Activated T-helper 1 cell treated with anti-CD3 and anti-CD28 coated beads, Interleukin-2, amount 50 U/mL, for 16 hours (primary cell): ENCODE results near the gene SND1.
"Not testable (repeated sequence)": the region's sequence is repeated elsewhere in the genome, so short reads cannot be mapped to it uniquely, and the experiment has no call there.

Experiments
- DNase-seq, 2 donors: peaks; one replicate each; pipeline ENCODE4 v3.0.0-alpha.2; 2020; ENCODE audit warnings: low read depth in 1 of 2, low spot score in 1 of 2

SND1 gene

GRCh38 chr7:127652333-127653248 is 597 bp downstream of the SND1 start:
- no peak for DNase-seq

DNA sequence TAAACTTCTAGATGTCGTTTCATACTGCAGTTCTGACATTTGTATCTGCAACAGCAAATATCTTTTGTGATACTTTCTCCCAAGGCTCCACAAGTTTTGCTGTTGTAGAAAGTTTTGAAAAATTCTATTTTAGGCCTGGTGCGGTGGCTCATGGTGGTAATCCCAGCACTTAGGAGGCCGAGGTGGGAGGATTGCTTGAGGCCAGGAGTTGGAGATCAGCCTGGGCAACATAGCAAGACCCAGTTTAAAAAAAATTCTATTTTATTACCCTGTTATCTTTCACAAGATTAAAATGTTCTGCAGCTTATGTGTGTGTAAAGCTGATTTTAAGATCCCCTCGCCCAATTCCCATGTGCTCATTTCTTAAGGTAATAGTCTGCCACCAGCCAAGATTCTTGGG is 1.4 kb downstream of the SND1 start:
- DNase-seq, result no peak

DNA sequence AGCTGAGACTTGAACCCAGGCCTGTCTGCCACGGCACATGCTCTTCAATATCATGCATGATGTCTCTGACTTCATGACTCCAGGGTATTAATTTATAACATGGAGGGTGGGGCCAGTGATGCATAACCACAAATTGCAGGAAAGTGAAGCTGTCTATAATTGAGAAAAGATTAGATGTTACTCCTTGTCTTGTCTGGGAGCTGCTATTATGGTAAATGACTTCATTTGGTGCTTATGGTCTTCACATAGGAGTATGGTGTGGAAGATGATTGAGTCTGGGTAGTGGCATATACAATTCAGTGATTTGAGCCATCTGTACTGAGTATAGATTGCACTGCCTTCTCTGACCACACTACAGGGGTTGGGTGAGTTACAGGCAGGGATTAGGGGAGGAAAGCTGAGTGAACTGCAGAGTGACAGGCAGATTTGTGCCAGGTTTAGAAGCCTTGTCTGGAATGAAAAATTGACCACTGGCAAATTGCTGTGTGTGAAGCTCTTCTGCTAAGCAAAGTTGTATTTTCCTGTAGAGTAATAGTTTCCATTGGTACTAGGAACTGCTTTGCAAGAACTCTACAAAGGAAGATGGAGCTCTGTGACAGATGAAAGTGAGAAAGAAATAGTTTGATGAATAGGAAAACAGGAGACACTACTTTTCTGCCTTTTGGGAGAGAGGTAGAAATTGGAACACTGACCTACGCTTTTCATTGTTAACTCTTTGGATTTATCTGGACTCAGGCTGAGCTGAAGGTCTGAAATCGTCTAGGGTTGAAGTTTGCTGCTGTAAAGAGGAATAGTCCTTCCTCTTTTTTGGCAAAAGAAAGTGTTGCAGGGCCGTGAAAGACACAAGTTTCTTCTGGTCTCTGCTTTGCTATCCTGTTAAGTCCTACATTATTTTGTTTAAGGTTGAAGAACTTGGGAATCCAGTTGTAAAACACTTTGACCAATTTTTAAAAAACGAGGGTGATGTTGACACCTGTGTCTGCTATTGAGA is 2.7 kb downstream of the SND1 start:
- no peak for DNase-seq

DNA sequence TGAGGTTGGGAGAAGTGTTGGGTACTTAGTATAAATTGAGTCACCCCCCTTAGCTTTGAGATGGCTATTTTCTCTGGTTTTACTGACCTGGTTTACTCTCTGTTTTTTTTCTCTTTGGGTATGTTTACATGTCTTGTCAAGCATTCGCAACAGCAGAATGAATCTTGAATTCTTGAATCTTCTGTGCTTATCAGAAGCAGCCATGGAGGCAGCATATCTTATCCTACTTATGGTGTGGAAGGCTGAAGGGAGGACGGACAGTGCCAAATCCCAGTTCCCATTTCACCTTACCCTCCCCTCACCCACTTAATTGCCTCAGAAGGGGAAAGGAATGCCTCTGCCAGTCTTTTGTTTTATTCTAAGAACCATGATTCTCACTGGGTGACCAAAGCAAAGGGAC is 3.7 kb downstream of the SND1 start:
- no peak for DNase-seq

GRCh38 chr7:127657500-127657899 is 5.5 kb downstream of the SND1 start:
- DNase-seq, result no peak

- no peak for DNase-seq
Measured at GRCh38 chr7:127658970-127659630, 7.1 kb downstream of the SND1 start.

DNA sequence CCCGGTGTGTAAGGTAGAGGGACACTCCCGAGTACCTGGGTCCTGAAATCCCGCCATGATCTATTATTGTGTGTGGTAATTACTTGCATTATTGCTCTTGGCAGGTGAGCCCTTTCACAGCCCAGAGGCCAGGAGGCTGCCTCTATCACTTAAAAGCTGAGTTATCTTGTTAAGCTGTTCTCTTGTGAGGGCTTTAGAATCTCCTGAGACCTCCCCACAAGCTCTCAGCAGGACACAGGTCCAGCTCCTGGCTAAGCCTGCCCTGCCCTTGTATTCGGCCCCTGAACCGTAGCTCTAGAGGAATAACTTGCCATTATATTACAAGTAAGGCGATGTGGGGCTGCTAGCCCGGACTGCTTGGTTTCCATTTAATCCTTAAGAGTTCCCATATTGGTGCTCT is 13.9 kb downstream of the SND1 start:
- DNase-seq, result no peak

DNA sequence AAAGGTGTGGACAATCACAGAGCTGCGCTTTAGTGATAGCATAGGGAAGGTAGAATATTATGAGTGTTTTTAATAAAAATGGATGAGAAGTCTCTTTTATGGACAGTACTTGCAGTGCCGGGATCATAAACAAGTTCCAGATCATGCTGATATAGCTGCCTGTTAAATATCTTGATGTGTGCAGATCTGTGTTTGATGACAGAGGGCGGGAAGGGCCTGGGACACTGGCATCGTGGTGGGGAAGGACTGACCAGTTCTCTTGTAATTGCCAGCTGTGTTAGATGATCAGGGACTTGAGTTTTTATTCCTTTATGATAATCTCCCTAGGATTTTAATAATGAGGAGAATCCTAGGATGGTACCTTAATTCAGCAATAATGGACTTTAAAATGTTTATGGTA is 14.6 kb downstream of the SND1 start:
- DNase-seq, result no peak

GRCh38 chr7:127667017-127667670 is 15.2 kb downstream of the SND1 start:
- DNase-seq, result no peak

DNA sequence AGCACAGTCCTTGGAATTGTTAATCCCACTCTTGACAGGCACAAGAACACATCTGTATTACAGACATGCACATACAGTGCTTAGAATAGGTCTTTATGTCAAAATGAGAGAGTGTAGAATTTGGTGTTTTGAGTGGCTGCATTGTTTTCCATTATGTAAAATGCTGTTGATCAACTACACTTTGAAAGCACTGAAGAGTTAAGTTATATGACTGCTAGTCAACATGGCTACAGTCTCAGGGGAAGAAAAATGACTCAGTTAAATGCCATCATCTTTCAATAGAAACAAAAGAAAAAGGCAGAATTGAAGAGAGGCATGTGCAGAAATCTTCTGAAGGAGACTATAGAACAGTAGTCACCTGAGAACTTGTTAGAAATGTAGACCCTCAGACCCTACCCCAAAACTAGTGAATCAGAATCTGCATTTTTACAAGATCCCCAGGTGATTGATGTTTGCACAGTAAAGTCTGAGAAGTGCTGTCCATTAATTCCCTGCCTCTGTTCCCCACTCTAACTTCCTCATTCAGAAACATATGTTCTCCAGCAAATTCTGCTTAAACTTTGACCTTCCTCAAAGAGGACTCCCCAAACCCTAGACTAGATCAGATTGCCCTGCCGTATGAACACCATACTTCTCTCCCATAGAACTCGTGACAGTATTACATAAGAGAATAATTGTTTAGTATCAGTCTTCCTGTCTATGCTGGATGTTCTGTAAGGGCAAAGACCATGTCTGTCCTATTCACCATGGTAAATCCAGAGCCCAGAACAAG is 16.0 kb downstream of the SND1 start:
- no peak for DNase-seq

DNA sequence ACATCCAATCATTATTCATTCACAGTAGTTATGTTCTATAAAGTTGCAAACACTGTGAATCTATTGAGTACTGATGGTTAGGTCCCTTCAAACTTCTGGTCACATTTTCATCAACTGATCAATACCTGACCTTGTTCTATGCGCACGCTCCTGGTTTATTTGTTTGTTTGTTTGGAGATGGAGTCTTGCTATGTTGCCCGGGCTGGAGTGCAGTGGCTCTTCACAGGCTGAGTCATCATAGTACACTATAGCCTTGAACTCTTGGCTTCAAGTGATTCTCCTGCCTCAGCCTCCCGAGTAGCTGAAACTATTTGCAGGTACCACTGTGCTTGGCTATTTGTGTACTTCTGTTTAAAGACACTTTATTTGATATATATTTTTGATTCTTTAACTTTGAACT is 19.3 kb downstream of the SND1 start:
- DNase-seq, result no peak

DNA sequence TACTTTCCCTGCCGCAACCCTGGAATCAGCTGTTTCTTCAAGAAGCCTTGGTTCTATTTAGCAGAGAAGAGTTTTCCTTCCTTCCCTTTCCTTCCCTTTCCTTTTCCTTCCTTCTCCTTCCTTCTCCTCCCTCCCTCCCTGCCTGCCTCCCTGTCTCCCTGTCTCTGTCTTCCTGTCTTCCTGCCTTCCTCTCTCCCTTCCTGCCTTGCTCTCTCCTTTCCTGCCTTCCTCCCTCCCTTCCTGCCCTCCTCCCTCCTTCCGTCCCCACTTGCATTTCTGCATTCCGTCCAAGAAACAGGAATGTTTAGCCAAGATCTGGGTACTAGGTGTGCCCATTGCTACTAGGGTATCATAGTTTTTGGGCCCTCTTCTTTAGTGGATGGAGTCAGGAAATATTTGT is 21.9 kb downstream of the SND1 start:
- no peak for DNase-seq

DNA sequence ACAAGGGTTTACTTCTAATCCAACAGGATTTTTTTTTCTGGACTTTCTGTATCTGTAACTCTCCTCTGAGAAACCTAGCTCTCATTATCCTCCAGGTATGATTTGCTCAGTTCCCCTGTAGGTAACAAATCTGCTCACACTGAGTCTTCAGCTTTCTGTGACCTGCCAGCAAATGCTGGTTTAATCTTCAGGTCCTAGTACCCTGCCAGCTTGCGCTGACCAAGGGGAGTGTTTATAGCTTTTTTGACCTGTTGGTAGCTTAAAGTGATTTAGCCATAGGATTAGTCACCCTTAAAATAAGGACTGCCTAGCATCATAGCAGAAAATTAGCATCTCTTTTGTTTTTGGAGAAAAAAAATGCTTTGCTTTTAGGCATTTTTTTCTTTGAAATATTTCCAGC is 22.4 kb downstream of the SND1 start:
- DNase-seq, result no peak

GRCh38 chr7:127674923-127675322 is 22.9 kb downstream of the SND1 start:
- DNase-seq, result not testable (repeated sequence)

GRCh38 chr7:127675721-127676120 is 23.7 kb downstream of the SND1 start:
- DNase-seq, result no peak

- DNase-seq, result no peak
Measured at GRCh38 chr7:127677433-127678230, 25.6 kb downstream of the SND1 start.

DNA sequence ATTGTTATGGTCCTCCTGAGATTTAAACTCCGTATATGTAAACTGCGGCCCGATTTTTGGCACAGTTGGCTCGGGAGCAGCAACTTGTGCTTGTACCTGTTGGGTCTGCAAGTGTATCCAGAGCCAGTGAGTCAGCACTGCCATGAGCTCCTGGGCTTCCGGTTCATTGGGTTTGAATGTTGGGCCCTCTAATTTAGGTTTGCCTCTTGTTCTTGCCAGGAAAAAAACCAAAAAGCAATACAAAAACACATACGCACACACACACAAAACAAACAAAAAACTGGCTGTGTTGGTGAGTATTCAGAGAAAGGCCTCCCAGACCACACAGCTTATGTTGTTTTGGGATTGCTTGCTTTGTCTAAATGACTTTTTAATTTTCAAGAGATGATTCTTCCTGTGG is 26.3 kb downstream of the SND1 start:
- DNase-seq, result no peak

- no peak for DNase-seq
Measured at GRCh38 chr7:127678947-127679346, 27.0 kb downstream of the SND1 start.

DNA sequence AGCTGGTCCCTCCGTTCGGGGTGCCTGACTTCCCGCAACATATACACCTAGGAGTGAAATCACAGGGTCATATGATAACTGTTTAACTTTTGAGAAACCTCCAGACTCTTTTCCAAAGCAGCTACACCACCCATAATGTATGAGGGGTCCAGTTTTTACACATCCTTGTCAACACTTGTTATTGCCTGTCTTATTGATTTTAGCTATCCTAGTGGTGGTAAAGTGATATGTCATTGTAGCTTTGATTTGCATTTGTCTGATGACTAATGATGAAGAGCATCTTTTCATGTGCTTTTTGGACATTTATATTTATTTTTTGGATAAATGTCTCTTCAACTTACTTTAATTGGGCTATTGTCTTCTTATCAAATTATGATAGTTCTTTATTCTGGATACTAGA is 29.0 kb downstream of the SND1 start:
- no peak for DNase-seq
